OCI-LY1 (cell line): ENCODE data around the gene BICDL2.

Experiments used
- EZH2 ChIP-seq: fragments of 200-600 bp; sonication (generic), shearing (Covaris generic); IDR thresholded peaks from 2 replicates; pipeline ENCODE4 v1.8.0; 2017; ENCODE audit warnings: borderline replicate concordance, mixed run types, mild to moderate bottlenecking, antibody characterized with exemption, low read length, moderate library complexity, mixed read lengths
- TF ChIP-seq, protein P1 (sequence below): fragments of 200-600 bp; sonication (generic), shearing (Covaris generic); IDR thresholded peaks from 2 replicates; pipeline ENCODE4 v1.5.1; 2017; ENCODE audit warnings: mild to moderate bottlenecking, antibody characterized with exemption, low read length, moderate library complexity, mixed read lengths

DNA sequence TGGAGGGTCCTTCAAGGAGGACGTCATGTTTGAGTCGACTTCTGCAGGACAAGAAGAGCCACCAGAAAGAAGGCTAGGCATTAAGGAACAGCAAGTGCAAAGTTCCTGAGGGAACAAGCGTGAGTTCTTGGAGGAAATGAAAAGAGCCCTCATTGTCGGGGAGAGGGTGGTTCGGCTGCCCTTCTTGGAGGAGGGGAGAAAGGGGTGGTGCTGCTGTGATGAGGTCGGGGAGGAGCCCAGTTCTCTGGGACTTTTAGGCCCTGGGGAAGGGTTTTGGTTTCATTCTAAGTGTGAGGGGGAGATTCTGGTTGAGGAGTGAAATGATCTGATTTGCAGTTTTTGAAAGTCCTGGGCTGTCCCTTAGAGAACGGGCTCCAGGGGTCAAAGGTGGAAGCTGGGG, 4.1 kb downstream of the BICDL2 start:
- no peak for TF ChIP-seq EZH2
- TF ChIP-seq, protein P1, sequence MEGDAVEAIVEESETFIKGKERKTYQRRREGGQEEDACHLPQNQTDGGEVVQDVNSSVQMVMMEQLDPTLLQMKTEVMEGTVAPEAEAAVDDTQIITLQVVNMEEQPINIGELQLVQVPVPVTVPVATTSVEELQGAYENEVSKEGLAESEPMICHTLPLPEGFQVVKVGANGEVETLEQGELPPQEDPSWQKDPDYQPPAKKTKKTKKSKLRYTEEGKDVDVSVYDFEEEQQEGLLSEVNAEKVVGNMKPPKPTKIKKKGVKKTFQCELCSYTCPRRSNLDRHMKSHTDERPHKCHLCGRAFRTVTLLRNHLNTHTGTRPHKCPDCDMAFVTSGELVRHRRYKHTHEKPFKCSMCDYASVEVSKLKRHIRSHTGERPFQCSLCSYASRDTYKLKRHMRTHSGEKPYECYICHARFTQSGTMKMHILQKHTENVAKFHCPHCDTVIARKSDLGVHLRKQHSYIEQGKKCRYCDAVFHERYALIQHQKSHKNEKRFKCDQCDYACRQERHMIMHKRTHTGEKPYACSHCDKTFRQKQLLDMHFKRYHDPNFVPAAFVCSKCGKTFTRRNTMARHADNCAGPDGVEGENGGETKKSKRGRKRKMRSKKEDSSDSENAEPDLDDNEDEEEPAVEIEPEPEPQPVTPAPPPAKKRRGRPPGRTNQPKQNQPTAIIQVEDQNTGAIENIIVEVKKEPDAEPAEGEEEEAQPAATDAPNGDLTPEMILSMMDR: no peak
